GM20000 (cell line): ENCODE results near the gene IFNA16.
"Not testable (repeated sequence)": the region's sequence is repeated elsewhere in the genome, so short reads cannot be mapped to it uniquely, and the experiment has no call there.

Experiments
- DNase-seq: peaks from one replicate; pipeline ENCODE4 v3.0.0; 2012; ENCODE audit warnings: low spot score
- CTCF ChIP-seq: IDR thresholded peaks from 2 replicates; pipeline ENCODE4 v1.5.1; 2012; ENCODE audit warnings: mild to moderate bottlenecking, control low read depth; ENCODE audit errors: extremely low read depth, missing control alignments

Gene IFNA16

GRCh38 chr9:21239911-21240310 is 22.8 kb upstream of the IFNA16 start, which contains the start of gene IFNA14:
IFNA14 (minus strand) TSS chr9:21240005; CDS start chr9:21239935, 70 bp downstream.
- no peak for TF ChIP-seq CTCF
- DNase-seq, result no peak

DNA sequence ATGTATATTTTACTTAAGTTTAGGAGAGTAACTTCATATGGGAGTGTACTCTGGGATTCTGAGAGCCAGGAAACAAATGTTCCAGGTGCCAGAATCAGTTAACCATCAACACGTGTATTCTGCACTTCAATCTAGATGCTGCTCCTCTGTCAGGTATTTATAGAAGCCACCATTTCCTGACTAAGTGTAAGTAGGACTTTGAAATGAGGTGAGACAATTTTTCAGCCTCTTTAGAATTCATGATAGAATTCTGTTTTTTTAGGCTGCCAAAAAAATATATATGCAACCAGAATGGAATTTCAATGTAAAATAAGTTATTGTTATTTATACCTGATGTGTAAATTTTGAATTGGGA is 19.2 kb upstream of the IFNA16 start:
- not testable (repeated sequence) for DNase-seq

DNA sequence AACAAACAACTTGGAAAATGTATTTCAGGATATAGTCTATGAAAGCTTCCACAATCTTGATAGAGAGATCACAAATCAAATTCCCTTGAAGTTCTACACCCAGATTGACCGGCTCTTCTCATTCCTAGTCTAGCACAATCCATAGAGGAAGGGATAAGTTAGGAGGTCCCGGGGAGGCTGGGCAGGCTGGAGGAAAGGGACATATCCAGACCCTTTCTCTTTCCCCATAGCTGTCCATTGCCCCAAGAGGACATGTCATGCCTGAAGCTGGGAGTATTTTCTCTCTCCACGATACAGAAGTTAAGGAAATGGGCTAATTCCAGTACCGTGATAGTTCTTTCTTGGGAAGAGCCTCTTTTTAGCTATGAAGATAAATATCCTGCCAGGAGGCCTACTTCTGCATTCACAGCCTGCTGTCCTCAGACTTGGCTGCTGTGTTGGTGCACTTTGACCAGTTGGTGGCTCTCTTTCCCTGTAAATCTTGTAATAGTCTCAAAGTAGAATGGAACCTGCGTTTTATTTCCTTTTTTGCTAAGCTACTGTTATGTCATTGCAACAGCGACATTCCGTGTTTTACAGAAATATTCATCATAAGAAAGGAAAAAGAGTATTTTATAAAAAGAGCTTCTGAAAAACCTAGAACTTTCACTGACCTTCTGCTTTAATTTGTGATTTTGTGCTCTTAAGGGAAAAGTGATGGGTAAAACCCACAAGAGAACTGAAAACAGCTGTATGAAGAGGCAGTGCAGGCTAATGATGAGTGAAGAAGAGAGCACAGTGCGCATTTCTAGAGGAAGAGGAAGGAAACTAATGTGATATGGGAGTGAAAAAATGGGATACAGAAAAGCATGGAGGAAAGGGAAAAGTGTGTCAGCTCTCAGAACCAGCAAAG is 18.6 kb upstream of the IFNA16 start:
- TF ChIP-seq CTCF, result peak; percentile 89
- DNase-seq, result peak; percentile 35

DNA sequence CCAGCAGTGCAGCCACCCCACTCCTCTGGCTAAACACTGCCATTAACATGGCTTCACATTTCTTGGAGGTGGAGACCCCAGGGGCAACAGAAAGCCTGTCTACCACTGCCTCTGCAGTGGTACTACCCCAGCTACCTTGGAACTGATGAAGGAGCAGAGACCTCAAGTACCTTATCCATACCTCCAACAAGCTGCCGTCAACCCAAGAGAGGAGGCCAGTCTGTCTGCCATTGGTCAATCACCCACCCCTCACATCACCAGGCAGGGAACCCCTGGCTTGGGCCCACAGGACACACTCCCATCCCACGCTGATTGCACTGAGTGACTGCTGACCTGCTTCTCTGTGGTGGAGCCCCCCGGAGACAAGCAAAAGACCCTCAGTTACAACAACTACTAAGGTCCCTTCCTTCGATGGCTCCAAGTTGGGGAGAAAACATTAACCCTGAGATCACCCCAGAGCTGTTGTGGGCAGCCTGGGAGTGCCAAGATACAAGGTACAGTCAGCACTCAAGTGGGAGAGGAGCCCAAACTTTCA is 17.1 kb upstream of the IFNA16 start:
- no peak for DNase-seq
- no peak for TF ChIP-seq CTCF

DNA sequence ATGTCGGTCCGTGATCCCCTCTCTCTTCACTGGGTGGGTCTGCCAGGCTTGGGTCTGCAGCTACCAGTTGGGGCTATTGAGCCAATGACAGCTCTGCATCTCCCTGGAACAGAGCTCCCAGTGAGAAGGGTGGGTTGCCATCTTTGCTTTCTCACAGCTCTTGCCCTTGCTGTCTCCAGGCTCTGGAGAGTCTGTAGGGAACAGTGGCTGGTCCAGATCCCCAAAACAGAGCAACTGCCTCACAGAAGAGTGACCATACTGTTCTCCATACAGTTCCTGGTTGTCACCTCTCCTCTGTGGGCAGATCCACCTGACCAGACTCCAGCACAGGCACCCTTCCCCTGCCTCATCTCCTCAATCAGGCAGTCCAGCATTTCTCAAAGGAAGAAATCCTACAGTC is 16.1 kb upstream of the IFNA16 start:
- no peak for DNase-seq
- TF ChIP-seq CTCF, result no peak

- no peak for TF ChIP-seq CTCF
- no peak for DNase-seq
These were observed 11.0 kb upstream of the IFNA16 start, which contains the start of gene IFNA17 for GRCh38 chr9:21228122-21228521. IFNA17 (minus strand) TSS chr9:21228222; CDS start chr9:21228173, 49 bp downstream.

DNA sequence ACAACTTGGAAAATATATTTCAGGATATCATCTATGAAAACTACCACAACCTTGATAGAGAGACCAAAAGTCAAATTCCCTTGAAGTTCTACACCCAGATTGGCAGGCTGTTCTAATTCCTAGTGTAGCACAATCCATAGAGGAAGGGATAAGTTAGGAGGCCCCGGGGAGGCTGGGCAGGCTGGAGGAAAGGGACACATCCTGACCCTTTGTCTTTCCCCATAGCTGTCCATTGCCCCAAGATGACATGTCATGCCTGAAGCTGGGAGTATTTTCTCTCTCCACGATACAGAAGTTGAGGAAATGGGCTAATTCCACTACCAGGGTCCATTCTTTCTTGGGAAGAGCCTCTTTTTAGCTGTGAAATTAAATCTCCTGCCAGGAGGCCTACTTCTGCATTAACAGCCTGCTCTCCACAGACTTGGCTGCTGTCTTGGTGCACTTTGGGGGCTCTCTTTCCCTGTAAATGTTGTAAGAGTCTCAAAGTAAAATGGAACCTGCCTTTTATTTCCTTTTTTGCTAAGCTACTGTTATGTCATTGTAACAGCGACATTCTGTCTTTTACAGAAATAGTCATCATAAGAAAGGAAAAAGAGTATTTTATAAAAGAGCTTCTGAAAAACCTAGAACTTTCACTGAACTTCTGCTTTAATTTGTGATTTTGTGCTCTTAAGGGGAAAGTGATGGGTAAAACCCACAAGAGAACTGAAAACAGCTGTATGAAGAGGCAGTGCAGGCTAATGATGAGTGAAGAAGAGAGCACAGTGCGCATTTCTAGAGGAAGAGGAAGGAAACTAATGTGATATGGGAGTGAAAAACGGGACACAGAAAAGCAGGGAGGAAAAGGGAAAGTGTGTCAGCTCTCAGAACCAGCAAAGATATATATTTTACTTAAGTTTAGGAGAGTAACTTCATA is 3.4 kb downstream of the IFNA16 start:
- TF ChIP-seq CTCF, result peak; percentile 23
- peak; percentile 14 for DNase-seq

GRCh38 chr9:21212160-21212559 is 5.0 kb downstream of the IFNA16 start:
- DNase-seq, result not testable (repeated sequence)

DNA sequence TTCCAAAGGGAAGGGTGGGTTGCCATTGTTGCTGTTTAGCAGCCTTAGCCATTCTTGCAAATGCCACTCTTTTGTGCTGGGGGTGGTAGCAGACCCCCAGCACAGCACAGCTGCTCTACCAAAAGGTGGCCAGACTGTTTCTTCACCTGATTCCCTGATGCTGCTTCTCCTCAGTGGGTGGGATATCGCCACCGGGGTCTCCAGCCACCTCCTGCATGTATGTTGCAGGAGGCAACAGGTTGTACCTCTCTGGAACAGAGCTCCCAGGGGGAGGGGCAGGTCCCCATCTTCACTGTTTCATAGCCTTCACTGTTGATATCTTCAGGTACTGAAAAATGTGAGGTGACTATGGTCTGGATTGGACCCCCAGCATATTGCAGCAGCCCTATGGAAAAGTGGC is 6.3 kb downstream of the IFNA16 start:
- DNase-seq, result not testable (repeated sequence)
